HK-2 (cell line): ENCODE data around the gene RBMXL2.

Source experiments
- DNase-seq: peaks from one replicate; pipeline ENCODE4 v3.0.0-alpha.2; 2018; ENCODE audit not compliant: unreplicated experiment

Gene RBMXL2

DNA sequence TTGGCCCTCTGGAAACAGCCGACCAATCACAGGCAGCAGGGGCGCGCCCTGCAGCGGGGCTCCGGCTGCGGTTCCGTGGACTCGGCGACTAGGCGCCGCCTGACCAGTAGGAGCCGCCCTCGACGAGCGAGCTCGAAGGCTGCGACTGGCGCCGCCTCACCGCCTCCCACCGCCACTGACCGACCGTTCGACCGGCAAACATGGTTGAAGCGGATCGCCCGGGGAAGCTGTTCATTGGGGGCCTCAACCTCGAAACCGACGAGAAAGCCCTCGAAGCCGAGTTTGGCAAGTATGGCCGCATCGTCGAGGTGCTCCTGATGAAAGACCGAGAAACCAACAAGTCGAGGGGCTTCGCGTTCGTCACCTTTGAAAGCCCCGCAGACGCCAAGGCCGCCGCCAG, at the start of gene RBMXL2:
RBMXL2 (plus strand) TSS at position 78 of the 400 bp plus-strand sequence; CDS start at position 201, 123 bp downstream.
- no peak for DNase-seq

DNA sequence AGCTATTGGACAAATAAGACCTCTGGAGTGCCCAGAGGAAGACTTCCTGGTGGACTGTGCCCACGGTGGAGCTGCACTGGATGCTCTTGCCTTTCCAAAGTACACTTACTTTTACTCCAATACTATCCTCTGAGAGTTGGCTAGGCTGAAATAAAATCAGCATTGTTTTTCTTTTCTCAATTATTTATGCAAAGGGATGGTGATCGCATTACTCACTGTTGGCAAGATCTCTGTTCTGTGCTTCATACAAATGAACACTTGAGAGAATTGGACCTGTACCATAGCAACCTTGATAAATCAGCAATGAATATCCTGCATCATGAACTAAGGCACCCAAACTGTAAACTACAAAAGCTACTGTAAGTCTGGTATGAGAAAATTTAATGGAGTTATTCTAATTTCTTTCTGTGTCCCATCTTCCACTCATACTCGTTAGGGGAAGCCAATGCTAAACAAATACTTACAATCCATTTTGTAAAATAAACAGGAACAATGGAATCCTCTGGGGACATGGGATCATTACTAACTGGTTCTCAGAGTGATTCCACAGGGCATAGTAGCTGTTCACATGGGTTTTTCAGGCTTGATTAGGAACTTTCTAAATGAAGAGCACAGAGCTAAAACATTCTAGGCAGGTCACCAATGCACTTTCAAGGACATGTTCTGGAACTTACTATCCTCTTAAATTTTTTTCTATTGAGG, 42.2 kb upstream of the RBMXL2 start:
- no peak for DNase-seq

DNA sequence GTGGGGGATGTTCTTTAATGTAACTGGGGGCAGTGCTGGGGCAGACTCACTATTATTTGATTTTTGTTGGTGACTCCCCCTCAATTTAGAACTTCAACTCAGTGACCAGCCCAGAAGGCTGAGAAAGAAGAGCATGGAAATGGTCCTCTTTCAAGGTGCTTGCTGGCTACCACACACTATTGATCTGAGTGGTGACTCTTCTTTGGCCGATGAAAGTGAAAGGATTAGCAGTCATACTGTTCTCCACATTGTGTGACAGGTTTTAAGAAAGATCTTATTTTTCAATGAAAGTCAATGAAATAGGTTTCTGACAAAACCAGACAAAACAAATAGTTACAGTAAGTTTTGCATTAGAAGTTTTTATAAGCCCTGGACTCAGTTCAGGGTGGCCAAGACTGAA, 38.6 kb upstream of the RBMXL2 start:
- DNase-seq = no peak

DNA sequence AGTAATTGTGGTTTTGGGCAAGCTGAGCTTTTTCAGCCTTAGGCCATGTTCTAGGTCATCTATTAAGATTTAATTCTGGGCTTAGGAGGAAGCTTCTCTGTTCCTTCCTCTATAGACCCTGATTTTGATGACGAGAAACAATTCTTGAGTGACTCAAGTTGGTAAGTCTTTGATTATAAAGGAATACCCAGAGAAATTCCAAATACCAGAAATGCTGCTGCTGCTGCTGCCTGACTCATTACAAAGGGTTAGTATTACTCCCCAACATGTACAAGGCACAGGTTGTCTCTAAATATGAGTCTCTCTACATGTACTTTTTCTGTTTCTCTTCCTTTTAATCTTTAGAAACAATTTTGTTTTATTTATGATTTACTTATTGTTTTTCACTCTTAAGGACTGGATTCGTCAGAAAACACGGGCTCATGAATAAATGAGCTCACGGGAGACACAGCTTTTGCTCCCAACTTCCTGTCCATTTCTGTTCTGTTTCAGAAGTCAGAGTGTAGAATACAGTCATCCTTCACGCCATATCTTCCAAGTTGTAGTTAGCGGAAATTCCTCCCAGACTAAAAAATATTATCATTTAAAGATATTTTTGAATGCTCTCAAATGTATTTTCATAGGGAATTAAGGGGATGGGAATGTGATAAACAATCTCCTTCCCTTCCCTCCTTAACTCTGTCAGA, 31.8 kb upstream of the RBMXL2 start:
- DNase-seq = no peak

DNA sequence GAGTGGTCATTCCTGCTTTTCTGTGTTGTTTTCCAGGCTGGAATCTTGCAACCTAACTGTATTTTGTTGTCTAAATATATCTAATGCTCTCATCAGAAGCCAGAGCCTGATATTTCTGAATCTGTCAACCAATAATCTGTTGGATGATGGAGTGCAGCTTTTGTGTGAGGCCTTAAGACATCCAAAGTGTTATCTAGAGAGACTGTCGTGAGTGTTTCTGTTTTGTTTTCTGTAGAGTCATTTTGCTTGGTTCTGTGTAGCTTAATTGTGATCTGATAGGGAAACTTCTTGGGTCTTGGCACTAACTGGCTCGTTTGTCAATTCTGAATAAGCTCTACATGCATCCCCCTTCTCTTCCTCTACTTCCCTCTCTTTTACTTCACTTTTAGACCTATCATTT, 31.2 kb upstream of the RBMXL2 start:
- no peak for DNase-seq

DNA sequence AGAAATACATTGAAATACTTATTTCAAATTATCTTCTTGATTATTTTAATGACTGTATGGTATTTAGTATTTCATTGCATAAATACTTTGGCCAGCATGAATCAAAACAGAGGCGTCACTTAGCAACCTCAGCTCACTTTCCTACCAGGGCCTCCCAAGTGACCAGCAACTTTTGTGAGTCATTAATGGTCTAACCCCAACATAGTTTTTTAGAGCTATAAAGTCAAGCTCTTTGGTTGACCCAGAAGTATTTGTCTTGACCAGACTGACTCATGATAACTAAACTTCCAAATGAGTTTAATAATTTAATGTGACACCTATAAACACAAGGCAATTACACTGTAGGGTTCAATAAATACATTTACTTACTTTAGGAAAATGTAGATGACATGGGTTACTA, 27.9 kb upstream of the RBMXL2 start:
- DNase-seq = no peak

DNA sequence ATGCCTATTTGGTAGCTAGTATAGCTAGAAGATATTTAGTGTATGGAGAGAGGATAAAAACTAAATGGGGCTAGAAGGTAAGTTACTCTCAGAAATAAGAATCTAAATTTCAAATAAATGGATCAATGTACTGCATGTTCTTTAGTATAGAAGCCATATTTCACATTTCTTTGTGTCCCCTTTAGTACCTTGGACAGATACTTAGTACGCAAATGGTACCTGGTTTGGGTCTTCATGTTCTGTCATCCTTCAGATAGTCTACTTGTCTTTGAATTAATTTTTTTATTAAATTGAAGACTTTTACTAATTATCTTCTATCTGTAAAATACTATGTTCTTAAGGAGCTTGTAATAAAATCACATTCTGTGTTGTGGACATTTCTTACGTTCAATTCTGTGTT, 26.3 kb upstream of the RBMXL2 start:
- no peak for DNase-seq

DNA sequence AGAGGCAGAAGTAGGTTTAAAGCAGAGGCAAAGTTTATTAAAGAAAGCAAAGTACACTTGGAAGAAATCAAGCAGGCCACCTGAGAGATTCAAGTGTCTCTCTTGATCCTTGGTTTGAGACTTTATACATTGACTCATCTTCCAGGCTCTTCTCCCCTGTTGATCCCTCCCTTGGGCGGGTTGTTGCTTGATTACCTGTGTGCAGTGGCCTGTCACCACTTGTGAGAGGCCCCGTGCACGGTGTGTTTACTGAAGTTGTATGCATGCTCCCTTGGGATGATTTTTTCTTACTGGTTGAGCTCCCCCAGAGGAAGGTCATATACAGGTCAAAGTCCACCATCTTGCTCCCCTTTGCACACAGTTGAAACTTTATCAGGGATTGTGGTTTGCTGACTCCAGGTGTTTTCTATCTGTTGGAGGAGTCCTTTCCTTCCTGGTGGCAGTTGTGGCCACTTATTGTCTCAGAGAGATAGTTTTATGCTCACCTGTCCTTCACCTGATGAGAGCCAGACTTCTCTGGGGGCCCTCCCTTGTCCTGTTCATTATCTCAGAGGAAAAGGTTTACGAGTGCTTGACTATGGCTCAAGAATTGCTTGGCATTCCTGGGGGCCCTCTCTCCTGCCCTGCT, 16.3 kb upstream of the RBMXL2 start:
- DNase-seq = no peak

DNA sequence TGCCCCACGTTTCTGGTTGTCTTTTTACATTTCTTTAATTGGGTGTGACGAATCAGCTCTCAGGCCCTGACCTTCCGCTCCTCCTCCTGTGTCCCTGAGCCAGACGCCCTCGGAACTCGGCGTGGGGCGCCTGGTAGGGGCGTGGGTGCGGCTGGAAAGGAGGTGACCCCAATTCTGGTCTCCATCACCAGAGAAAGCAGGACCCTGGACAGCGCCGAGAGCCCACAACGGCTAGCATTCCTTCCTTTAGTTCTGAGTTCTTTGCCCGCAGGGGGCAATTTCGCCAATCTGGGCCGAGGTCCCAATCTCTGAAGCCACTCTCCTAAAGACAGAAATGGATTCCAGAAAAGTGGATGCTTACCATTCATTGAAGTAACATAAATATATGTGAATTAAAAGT, 11.7 kb upstream of the RBMXL2 start:
- DNase-seq = no peak

DNA sequence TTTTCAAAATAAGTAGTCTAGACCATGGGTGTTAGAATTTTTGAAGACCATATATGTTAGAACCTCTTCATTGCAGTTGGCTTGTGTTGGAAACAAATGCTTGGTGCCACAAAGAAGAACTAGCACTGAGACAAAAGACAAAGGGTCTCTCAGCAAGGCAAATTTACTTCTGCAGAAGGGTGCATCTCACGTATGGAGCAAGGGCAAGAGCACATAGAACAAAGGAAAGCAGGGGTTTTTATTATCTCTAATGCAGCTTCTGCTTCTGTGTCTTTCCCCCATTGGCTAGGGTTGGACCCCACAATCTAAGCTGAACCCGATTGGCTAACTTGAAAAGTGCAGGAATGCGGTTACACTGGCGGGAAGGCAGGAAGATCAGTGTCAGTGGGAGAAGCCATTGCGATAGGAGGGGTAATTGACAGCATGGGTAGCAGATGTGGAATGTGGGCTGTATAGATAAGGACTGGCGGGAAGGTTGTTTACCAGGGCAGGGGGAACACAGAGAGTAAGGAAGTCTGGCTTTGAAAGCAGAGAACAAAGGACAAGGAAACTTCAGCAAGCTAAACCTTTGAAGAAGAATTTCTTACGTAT, 9.2 kb upstream of the RBMXL2 start:
- no peak for DNase-seq

DNA sequence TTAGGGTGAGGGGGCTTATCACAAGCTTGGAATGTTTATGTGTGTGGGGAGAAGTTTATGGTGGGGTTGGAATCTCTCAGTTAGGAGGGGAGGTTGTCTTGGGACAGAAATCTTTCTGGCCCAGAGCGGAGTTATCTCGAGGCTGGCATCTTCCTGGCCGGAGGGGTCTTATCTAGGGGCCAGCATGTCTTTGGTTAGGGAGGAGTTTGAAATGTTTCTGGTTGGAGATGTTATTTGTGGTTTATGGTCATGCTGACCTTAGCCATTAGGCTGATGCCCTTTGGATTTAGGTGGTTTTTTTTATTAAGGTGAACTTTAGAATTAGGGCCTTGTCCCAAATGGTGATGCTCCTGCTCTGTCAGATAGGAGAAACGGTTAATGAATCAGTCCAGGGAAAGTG, 7.9 kb upstream of the RBMXL2 start:
- no peak for DNase-seq

DNA sequence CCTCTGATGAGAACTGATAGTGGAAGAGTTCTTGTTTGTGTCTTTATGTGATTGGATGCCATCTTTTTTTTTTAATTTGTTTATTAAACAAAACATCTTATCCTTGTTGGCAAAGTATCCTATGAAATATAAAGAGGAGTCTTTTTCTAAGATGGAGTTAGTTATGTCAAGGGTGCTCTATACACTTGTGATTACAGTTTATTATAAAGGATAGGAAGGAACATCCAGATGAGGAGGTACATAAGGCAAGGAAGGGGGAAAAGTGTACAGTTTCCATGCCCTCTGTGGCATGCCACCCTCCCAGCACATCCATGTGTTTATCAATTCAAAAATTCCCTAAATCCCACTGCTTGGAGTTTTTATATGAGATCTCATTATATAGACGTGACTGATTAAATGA, 7.4 kb upstream of the RBMXL2 start:
- no peak for DNase-seq

DNA sequence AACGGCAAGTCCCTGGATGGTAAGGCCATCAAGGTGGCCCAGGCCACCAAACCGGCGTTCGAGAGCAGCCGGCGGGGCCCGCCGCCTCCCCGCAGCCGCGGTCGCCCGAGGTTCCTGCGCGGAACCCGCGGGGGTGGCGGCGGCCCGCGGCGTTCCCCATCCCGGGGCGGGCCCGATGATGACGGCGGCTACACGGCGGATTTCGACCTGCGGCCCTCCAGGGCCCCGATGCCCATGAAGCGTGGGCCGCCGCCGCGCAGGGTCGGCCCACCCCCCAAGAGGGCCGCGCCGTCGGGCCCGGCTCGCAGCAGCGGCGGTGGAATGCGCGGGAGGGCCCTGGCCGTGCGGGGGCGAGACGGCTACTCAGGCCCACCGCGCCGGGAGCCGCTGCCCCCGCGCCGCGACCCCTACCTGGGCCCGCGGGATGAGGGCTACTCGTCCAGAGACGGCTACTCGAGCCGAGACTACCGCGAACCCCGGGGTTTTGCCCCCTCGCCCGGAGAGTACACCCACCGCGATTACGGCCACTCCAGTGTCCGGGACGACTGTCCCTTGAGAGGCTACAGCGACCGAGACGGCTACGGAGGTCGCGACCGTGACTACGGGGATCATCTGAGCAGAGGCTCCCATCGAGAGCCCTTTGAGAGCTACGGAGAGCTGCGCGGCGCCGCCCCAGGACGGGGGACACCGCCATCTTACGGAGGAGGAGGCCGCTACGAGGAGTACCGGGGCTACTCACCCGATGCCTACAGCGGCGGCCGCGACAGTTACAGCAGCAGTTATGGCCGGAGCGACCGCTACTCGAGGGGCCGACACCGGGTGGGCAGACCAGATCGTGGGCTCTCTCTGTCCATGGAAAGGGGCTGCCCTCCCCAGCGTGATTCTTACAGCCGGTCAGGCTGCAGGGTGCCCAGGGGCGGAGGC, 792 bp downstream of the RBMXL2 start:
- no peak for DNase-seq

DNA sequence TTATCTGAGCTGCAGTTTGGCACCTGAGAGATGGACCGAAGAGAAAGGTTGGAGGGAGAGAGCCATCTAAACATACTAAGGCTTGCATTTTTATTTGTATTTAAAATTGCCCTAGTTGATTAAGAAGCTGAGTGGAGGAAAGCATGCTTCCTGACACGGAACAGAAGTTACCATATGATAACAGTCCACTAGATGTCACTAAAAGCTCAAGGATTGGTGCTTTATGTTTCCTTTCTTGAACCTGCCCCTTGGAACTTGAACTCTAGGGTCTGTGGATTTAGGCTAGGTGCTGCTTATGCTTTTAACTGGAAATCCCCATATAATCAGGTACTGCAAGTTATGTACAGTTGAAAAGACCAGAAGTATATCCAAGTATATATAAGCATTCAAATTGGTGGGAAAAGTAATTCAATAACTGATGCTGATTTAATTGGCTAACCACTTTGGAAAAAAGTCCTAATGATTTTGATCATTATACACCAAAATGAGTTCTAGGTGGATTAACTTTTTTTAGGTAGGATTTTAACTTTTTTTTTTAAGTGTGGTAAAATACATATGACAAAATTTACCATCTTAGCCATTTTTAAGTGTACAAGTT, 9.5 kb downstream of the RBMXL2 start:
- no peak for DNase-seq

DNA sequence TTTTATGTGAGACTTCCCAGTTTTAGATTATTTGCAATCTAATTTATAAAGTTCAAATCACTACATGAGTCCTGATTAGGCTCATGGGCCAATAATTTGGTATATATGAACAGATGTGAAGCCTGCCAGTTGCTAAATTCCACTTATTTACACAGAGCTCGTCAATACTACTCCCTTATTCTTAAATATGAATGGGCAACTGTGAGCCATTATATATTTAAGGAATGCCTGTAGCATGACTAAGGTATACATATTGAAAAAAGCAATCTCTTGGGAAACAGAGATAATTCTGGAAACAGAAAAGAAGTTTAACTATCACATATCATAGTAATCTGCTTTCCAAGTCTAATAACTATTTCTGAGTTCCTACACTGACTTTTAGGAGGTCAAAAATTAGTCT, 27.0 kb downstream of the RBMXL2 start:
- DNase-seq = no peak

DNA sequence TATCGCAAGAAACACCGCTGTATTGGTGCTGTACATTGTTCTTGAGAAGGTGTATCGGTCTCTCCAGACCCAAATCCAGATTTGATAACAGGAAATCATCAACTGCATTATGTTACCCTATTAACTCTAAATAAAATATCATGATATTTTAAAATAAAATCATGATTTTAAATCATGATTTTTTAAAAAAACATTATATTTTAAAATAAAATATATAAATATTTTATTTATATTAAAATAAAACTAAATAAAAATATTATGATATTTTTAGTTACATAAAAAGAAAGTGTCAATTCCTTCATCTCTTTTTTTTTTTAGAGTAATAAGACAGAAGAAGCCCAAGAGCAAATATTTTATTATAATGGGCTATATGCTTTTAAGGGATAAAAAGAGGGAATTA, 27.6 kb downstream of the RBMXL2 start:
- no peak for DNase-seq

DNA sequence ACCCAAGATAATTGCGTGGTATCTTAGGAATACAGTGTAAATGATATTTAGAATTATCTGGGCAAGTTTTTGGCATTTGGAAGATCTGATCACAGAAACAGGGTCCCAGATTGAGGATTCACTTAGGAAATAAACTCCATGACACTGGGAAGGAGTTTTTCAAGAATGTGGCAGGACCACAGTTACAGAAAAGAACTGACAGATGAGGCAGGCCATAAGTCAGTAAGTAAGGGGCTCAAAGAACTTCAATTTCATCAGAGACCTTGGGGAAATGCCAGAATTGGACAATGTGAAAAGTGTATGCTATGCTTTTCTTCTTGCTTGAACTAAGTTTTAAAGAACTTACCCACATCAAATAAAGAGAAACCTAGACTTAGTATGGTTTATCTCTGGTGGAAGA, 49.3 kb downstream of the RBMXL2 start:
- no peak for DNase-seq
